Measurements from ENCODE around the gene TMEM212. TPM values are rescaled to one million over a fixed set of nuclear protein-coding genes. Genes with fewer than 3 reads are reported as not detected.
"Not testable (repeated sequence)": the region's sequence is repeated elsewhere in the genome, so short reads cannot be mapped to it uniquely, and the experiment has no call there.

TMEM212 gene
- total RNA-seq, 2 experiments from 2014 or later: not detected

- intact Hi-C loops (cut with micrococcal nuclease): no loop called here
- peaks cover 13% of the 10 kb centered on the region for H3K9me3 Mint-ChIP-seq
- no peak overlapping the region for H3K4me3 Mint-ChIP-seq
- peaks cover 11% of the 10 kb centered on the region for H3K4me1 Mint-ChIP-seq (ENCODE audit: low read depth)
- H3K27ac Mint-ChIP-seq: no peak overlapping the region
- H3K36me3 Mint-ChIP-seq (ENCODE audit: low read depth): no peaks in the 10 kb centered on the region
- CTCF ChIA-PET: interaction anchor here (0.7 kb wide), 1 partner anchor 23 kb away, joined by 3 read pairs; no protein-coding TSS in a partner anchor
- peaks cover 2% of the 10 kb centered on the region for H3K27me3 Mint-ChIP-seq (ENCODE audit: low read depth)
- DNase-seq: no peak
These were observed 8.5 kb downstream of the TMEM212 start for GRCh38 chr3:171851660-171852058.

GRCh38 chr3:171854649-171855305 is 11.6 kb downstream of the TMEM212 start:
- intact Hi-C loops (cut with micrococcal nuclease): no loop called here
- Mint-ChIP-seq H3K27ac (no peak overlapping the region), H3K36me3 (ENCODE audit: low read depth) (no peaks in the 10 kb centered on the region), H3K4me3 (no peak overlapping the region), H3K9me3 (peaks cover 16% of the 10 kb centered on the region), H3K4me1 (ENCODE audit: low read depth) (no peaks in the 10 kb centered on the region), H3K27me3 (ENCODE audit: low read depth) (peaks cover 12% of the 10 kb centered on the region)
- CTCF ChIA-PET: interaction anchor here (1.0 kb wide), 1 partner anchor 11 kb away, joined by 3 read pairs; no protein-coding TSS in a partner anchor
- DNase-seq: no peak

- H3K9me3 Mint-ChIP-seq: peaks cover 12% of the 10 kb centered on the region
- H3K4me1 Mint-ChIP-seq (ENCODE audit: low read depth); DNase-seq; CTCF ChIA-PET; H3K36me3 Mint-ChIP-seq (ENCODE audit: low read depth); H3K27ac Mint-ChIP-seq; intact Hi-C loops (cut with micrococcal nuclease); H3K4me3 Mint-ChIP-seq: not testable (repeated sequence)
- peaks cover 12% of the 10 kb centered on the region for H3K27me3 Mint-ChIP-seq (ENCODE audit: low read depth)
These were observed 15.6 kb downstream of the TMEM212 start for GRCh38 chr3:171858770-171859169.

GRCh38 chr3:171860830-171861535 is 17.8 kb downstream of the TMEM212 start:
- CTCF ChIA-PET: no interaction called here
- peaks cover 10% of the 10 kb centered on the region for H3K27me3 Mint-ChIP-seq (ENCODE audit: low read depth)
- intact Hi-C loops (cut with micrococcal nuclease): no loop called here

GRCh38 chr3:171862392-171862791 is 19.2 kb downstream of the TMEM212 start:
- no peak overlapping the region for H3K4me3 Mint-ChIP-seq
- no peaks in the 10 kb centered on the region for H3K4me1 Mint-ChIP-seq (ENCODE audit: low read depth)
- no peak for DNase-seq
- CTCF ChIA-PET: no interaction called here
- no peak overlapping the region for H3K27ac Mint-ChIP-seq
- intact Hi-C loops (cut with micrococcal nuclease): no loop called here
- peaks cover 10% of the 10 kb centered on the region for H3K27me3 Mint-ChIP-seq (ENCODE audit: low read depth)
- H3K9me3 Mint-ChIP-seq: peaks cover 2% of the 10 kb centered on the region
- no peaks in the 10 kb centered on the region for H3K36me3 Mint-ChIP-seq (ENCODE audit: low read depth)

More at GRCh38 chr3:171860830-171861535, 17.8 kb downstream of the TMEM212 start:
- Mint-ChIP-seq H3K27ac (no peak overlapping the region), H3K4me3 (no peak overlapping the region), H3K9me3 (peaks cover 2% of the 10 kb centered on the region), H3K4me1 (ENCODE audit: low read depth) (no peaks in the 10 kb centered on the region), H3K36me3 (ENCODE audit: low read depth) (no peaks in the 10 kb centered on the region)
- DNase-seq: no peak

GRCh38 chr3:171862993-171863521 is 19.9 kb downstream of the TMEM212 start:
- Mint-ChIP-seq H3K36me3 (ENCODE audit: low read depth) (no peaks in the 10 kb centered on the region), H3K4me1 (ENCODE audit: low read depth) (no peaks in the 10 kb centered on the region), H3K4me3 (no peak overlapping the region), H3K9me3 (no peaks in the 10 kb centered on the region), H3K27me3 (ENCODE audit: low read depth) (peaks cover 5% of the 10 kb centered on the region), H3K27ac (no peak overlapping the region)
- CTCF ChIA-PET: no interaction called here
- no peak for DNase-seq
- intact Hi-C loops (cut with micrococcal nuclease): no loop called here

- no peak for DNase-seq
- no peaks in the 10 kb centered on the region for H3K4me1 Mint-ChIP-seq (ENCODE audit: low read depth)
- no peaks in the 10 kb centered on the region for H3K27me3 Mint-ChIP-seq (ENCODE audit: low read depth)
- CTCF ChIA-PET: interaction anchor here (0.6 kb wide), 1 partner anchor 52 kb away, joined by 4 read pairs; no protein-coding TSS in a partner anchor
- no peaks in the 10 kb centered on the region for H3K36me3 Mint-ChIP-seq (ENCODE audit: low read depth)
- H3K27ac Mint-ChIP-seq: no peak overlapping the region
- intact Hi-C loops (cut with micrococcal nuclease): no loop called here
- no peak overlapping the region for H3K4me3 Mint-ChIP-seq
- no peaks in the 10 kb centered on the region for H3K9me3 Mint-ChIP-seq
These were observed 20.8 kb downstream of the TMEM212 start for GRCh38 chr3:171863920-171864319.

- intact Hi-C loops (cut with micrococcal nuclease): no loop called here
- Mint-ChIP-seq H3K9me3 (no peaks in the 10 kb centered on the region), H3K27ac (no peak overlapping the region), H3K4me1 (ENCODE audit: low read depth) (no peaks in the 10 kb centered on the region), H3K4me3 (no peak overlapping the region), H3K27me3 (ENCODE audit: low read depth) (no peaks in the 10 kb centered on the region), H3K36me3 (ENCODE audit: low read depth) (no peaks in the 10 kb centered on the region)
- DNase-seq: no peak
- CTCF ChIA-PET: interaction anchor here (0.9 to 1.0 kb wide), 2 partner anchors 10 to 17 kb away, joined by 3 read pairs; no protein-coding TSS in a partner anchor
These were observed 22.2 kb downstream of the TMEM212 start for GRCh38 chr3:171865191-171865865.

GRCh38 chr3:171867981-171868380 is 24.8 kb downstream of the TMEM212 start:
- Mint-ChIP-seq H3K36me3 (ENCODE audit: low read depth) (no peaks in the 10 kb centered on the region), H3K27ac (no peak overlapping the region), H3K4me1 (ENCODE audit: low read depth) (no peaks in the 10 kb centered on the region), H3K27me3 (ENCODE audit: low read depth) (peaks cover 4% of the 10 kb centered on the region), H3K9me3 (no peaks in the 10 kb centered on the region), H3K4me3 (no peak overlapping the region)
- no peak for DNase-seq
- intact Hi-C loops (cut with micrococcal nuclease): no loop called here
- CTCF ChIA-PET: interaction anchor here (0.6 to 1.2 kb wide), 2 partner anchors 14 to 86 kb away, joined by 3 read pairs; no protein-coding TSS in a partner anchor

- H3K27me3 Mint-ChIP-seq (ENCODE audit: low read depth): peaks cover 4% of the 10 kb centered on the region
- no peak for DNase-seq
- intact Hi-C loops (cut with micrococcal nuclease): no loop called here
- H3K4me1 Mint-ChIP-seq (ENCODE audit: low read depth): peaks cover 2% of the 10 kb centered on the region
- H3K36me3 Mint-ChIP-seq (ENCODE audit: low read depth): no peaks in the 10 kb centered on the region
- no peak overlapping the region for H3K4me3 Mint-ChIP-seq
- H3K9me3 Mint-ChIP-seq: no peaks in the 10 kb centered on the region
- H3K27ac Mint-ChIP-seq: no peak overlapping the region
- CTCF ChIA-PET: no interaction called here
These were observed 28.5 kb downstream of the TMEM212 start for GRCh38 chr3:171871392-171872274.

- no peaks in the 10 kb centered on the region for H3K9me3 Mint-ChIP-seq
- H3K36me3 Mint-ChIP-seq (ENCODE audit: low read depth): no peaks in the 10 kb centered on the region
- peaks cover 8% of the 10 kb centered on the region for H3K27me3 Mint-ChIP-seq (ENCODE audit: low read depth)
- H3K4me1 Mint-ChIP-seq (ENCODE audit: low read depth): peaks cover 4% of the 10 kb centered on the region
- no peak overlapping the region for H3K27ac Mint-ChIP-seq
- intact Hi-C loops (cut with micrococcal nuclease): no loop called here
- no peak for DNase-seq
- no peak overlapping the region for H3K4me3 Mint-ChIP-seq
- CTCF ChIA-PET: no interaction called here
These were observed 30.4 kb downstream of the TMEM212 start for GRCh38 chr3:171873580-171873979.

Data from activated naive CD4-positive, alpha-beta T cell treated with anti-CD3 and anti-CD28 coated beads for 36 hours (primary cell).